Activated T-cell treated with anti-CD3 and anti-CD28 coated beads, Interleukin-2, amount 50 U/mL, for 1 hour (primary cell): ENCODE data around the gene SIL1.
"Not testable (repeated sequence)": the region's sequence is repeated elsewhere in the genome, so short reads cannot be mapped to it uniquely, and the experiment has no call there.

ENCODE experiments used
- DNase-seq: peaks from one replicate; pipeline ENCODE4 v3.0.0-alpha.2; 2020

SIL1 gene

GRCh38 chr5:139197710-139198669 is at the start of gene SIL1:
Gene SIL1, minus strand, starts transcription at chr5:139198368. Its CDS starts 70,525 bp downstream, at chr5:139127843.
- DNase-seq: peak; percentile 97

GRCh38 chr5:139246394-139246793 is 48.2 kb upstream of the SIL1 start:
- no peak for DNase-seq

- DNase-seq: no peak
These were observed 47.6 kb upstream of the SIL1 start for GRCh38 chr5:139245637-139246339.

- no peak for DNase-seq
These were observed 45.3 kb upstream of the SIL1 start for GRCh38 chr5:139243425-139243970.

- no peak for DNase-seq
These were observed 43.0 kb upstream of the SIL1 start for GRCh38 chr5:139241139-139241538.

GRCh38 chr5:139236479-139236878 is 38.3 kb upstream of the SIL1 start:
- DNase-seq: no peak

GRCh38 chr5:139232147-139232724 is 34.1 kb upstream of the SIL1 start:
- DNase-seq: no peak

GRCh38 chr5:139228201-139228803 is 30.1 kb upstream of the SIL1 start:
- no peak for DNase-seq

GRCh38 chr5:139226131-139226530 is 28.0 kb upstream of the SIL1 start:
- no peak for DNase-seq

GRCh38 chr5:139223481-139223880 is 25.3 kb upstream of the SIL1 start:
- no peak for DNase-seq

- DNase-seq: no peak
These were observed 24.2 kb upstream of the SIL1 start for GRCh38 chr5:139222346-139222745.

GRCh38 chr5:139218038-139218437 is 19.9 kb upstream of the SIL1 start:
- not testable (repeated sequence) for DNase-seq

- no peak for DNase-seq
These were observed 17.2 kb upstream of the SIL1 start for GRCh38 chr5:139215107-139215975.

GRCh38 chr5:139214646-139215045 is 16.5 kb upstream of the SIL1 start:
- no peak for DNase-seq

- DNase-seq: no peak
These were observed 14.7 kb upstream of the SIL1 start for GRCh38 chr5:139212906-139213305.

GRCh38 chr5:139212486-139212885 is 14.3 kb upstream of the SIL1 start:
- DNase-seq: no peak

GRCh38 chr5:139210585-139210984 is 12.4 kb upstream of the SIL1 start:
- no peak for DNase-seq

GRCh38 chr5:139207297-139208000 is 9.3 kb upstream of the SIL1 start:
- DNase-seq: no peak

- no peak for DNase-seq
These were observed 7.4 kb upstream of the SIL1 start for GRCh38 chr5:139205586-139205985.

GRCh38 chr5:139205124-139205523 is 7.0 kb upstream of the SIL1 start:
- no peak for DNase-seq

GRCh38 chr5:139204196-139204595 is 6.0 kb upstream of the SIL1 start:
- DNase-seq: no peak
